Stimulated activated CD4-positive, alpha-beta T cell treated with anti-CD3 and anti-CD28 coated beads, Interleukin-1b, Interleukin-23, amount 100 ng/mL, for 4 hours (primary cell): Measurements from ENCODE around the gene ALDH9A1.
"Not testable (repeated sequence)": the region's sequence is repeated elsewhere in the genome, so short reads cannot be mapped to it uniquely, and the experiment has no call there.

Experiments
- DNase-seq, 2 donors: peaks; one replicate each; pipeline ENCODE4 v3.0.0-alpha.2; 2020; ENCODE audit warnings: low read depth in 2 of 2

ALDH9A1 gene

GRCh38 chr1:165686971-165687433 lies 11.4 kb downstream of the ALDH9A1 start:
- no peak for DNase-seq

GRCh38 chr1:165686121-165686970 lies 12.0 kb downstream of the ALDH9A1 start:
- DNase-seq: no peak

GRCh38 chr1:165683848-165684485 lies 14.4 kb downstream of the ALDH9A1 start:
- no peak for DNase-seq

GRCh38 chr1:165680773-165681172 lies 17.6 kb downstream of the ALDH9A1 start:
- DNase-seq: not testable (repeated sequence)

GRCh38 chr1:165680303-165680702 lies 18.1 kb downstream of the ALDH9A1 start:
- DNase-seq: no peak

GRCh38 chr1:165679282-165680036 lies 18.9 kb downstream of the ALDH9A1 start:
- no peak for DNase-seq

GRCh38 chr1:165678509-165678908 lies 19.9 kb downstream of the ALDH9A1 start:
- no peak for DNase-seq

GRCh38 chr1:165675794-165676193 lies 22.6 kb downstream of the ALDH9A1 start:
- no peak for DNase-seq

- DNase-seq: no peak
Measured at GRCh38 chr1:165674599-165674998, 23.8 kb downstream of the ALDH9A1 start.

GRCh38 chr1:165671526-165671925 lies 26.8 kb downstream of the ALDH9A1 start:
- DNase-seq: no peak

GRCh38 chr1:165668184-165668583 lies 30.2 kb downstream of the ALDH9A1 start:
- DNase-seq: no peak

- DNase-seq: no peak
Measured at GRCh38 chr1:165666152-165666825, 32.1 kb downstream of the ALDH9A1 start.

- DNase-seq: no peak
Measured at GRCh38 chr1:165662186-165662585, 36.2 kb downstream of the ALDH9A1 start.

GRCh38 chr1:165661703-165662102 lies 36.7 kb downstream of the ALDH9A1 start:
- DNase-seq: no peak

- DNase-seq: no peak
Measured at GRCh38 chr1:165659581-165659895, 38.8 kb downstream of the ALDH9A1 start.

- not testable (repeated sequence) for DNase-seq
Measured at GRCh38 chr1:165658766-165659580, 39.4 kb downstream of the ALDH9A1 start.

GRCh38 chr1:165650981-165651625 lies 47.3 kb downstream of the ALDH9A1 start:
- no peak for DNase-seq

- DNase-seq: no peak
Measured at GRCh38 chr1:165648919-165649572, 49.3 kb downstream of the ALDH9A1 start.

GRCh38 chr1:165647970-165648369 lies 50.4 kb downstream of the ALDH9A1 start:
- no peak for DNase-seq

- no peak for DNase-seq
Measured at GRCh38 chr1:165647517-165647916, 50.8 kb downstream of the ALDH9A1 start.
